GM12878 (cell line): ENCODE results near the gene CGREF1. TPM values are rescaled to one million over a fixed set of nuclear protein-coding genes. Genes with fewer than 3 reads are reported as not detected.

Source experiments
- ATF2 ChIP-seq: IDR thresholded peaks from 2 replicates; pipeline ENCODE4 v1.6.1; 2012; ENCODE audit warnings: low read length, inconsistent platforms
- BACH1 ChIP-seq: fragments of 450-650 bp; IDR thresholded peaks from 2 replicates; pipeline ENCODE4 v1.6.1; 2017; ENCODE audit warnings: mild to moderate bottlenecking, borderline replicate concordance
- BRCA1 ChIP-seq: IDR thresholded peaks from 2 replicates; pipeline ENCODE4 v1.6.1; 2011; ENCODE audit warnings: low read depth, low read length, improper control_type of control experiment
- DPF2 ChIP-seq: fragments of 450-650 bp; IDR thresholded peaks from 2 replicates; pipeline ENCODE4 v1.6.1; 2017; ENCODE audit warnings: mild to moderate bottlenecking
- EED ChIP-seq: sonication (generic); IDR thresholded peaks from 2 replicates; pipeline ENCODE4 v1.6.1; 2016; ENCODE audit warnings: antibody characterized with exemption, low read depth
- FOXK2 ChIP-seq: fragments of 450-650 bp; IDR thresholded peaks from 2 replicates; pipeline ENCODE4 v1.6.1; 2017; ENCODE audit warnings: mild to moderate bottlenecking, moderate library complexity
- FOXM1 ChIP-seq: IDR thresholded peaks from 2 replicates; pipeline ENCODE4 v1.6.1; 2012; ENCODE audit warnings: low read depth, mild to moderate bottlenecking, inconsistent platforms, low read length, moderate library complexity
- GABPA ChIP-seq: IDR thresholded peaks from 2 replicates; pipeline ENCODE4 v1.6.1; 2014; ENCODE audit warnings: antibody characterized with exemption, low read depth, mild to moderate bottlenecking, inconsistent platforms
- HDAC2 ChIP-seq: fragments of 200-600 bp; sonication (generic); IDR thresholded peaks from 2 replicates; pipeline ENCODE4 v1.6.1; 2017
- HDAC6 ChIP-seq: fragments of 200-600 bp; sonication (generic); IDR thresholded peaks from one replicate; pipeline ENCODE4 v1.8.0; 2017; ENCODE audit warnings: antibody characterized with exemption; ENCODE audit not compliant: unreplicated experiment
- MEF2A ChIP-seq: IDR thresholded peaks from 2 replicates; pipeline ENCODE4 v1.6.1; 2011; ENCODE audit warnings: low read depth, mild to moderate bottlenecking, low read length, moderate library complexity; ENCODE audit not compliant: insufficient read depth
- NBN ChIP-seq: fragments of 450-650 bp; IDR thresholded peaks from 2 replicates; pipeline ENCODE4 v1.6.1; 2016
- PAX8 ChIP-seq: fragments of 450-650 bp; IDR thresholded peaks from 2 replicates; pipeline ENCODE4 v1.6.1; 2017; ENCODE audit warnings: mild to moderate bottlenecking, moderate library complexity
- POLR2A ChIP-seq: IDR thresholded peaks from 2 replicates; pipeline ENCODE4 v1.6.1; 2011; ENCODE audit warnings: low read depth, mild to moderate bottlenecking, low read length
- POU2F2 ChIP-seq: IDR thresholded peaks from 3 replicates; pipeline ENCODE4 v1.6.1; 2011; ENCODE audit warnings: low read depth, mild to moderate bottlenecking, low read length, borderline replicate concordance
- RAD51 ChIP-seq: fragments of 450-650 bp; IDR thresholded peaks from 2 replicates; pipeline ENCODE4 v1.6.1; 2016; ENCODE audit warnings: moderate library complexity, mild to moderate bottlenecking, inconsistent platforms
- RBBP5 ChIP-seq: fragments of 200-600 bp; sonication (generic); conservative IDR thresholded peaks from 2 replicates; pipeline ENCODE4 v1.6.1; 2016
- STAT3 ChIP-seq: IDR thresholded peaks from 2 replicates; pipeline ENCODE4 v1.6.1; 2011; ENCODE audit warnings: low read depth, low read length, improper control_type of control experiment
- TCF3 ChIP-seq: IDR thresholded peaks from 2 replicates; pipeline ENCODE4 v1.6.1; 2012; ENCODE audit warnings: low read depth, mild to moderate bottlenecking, low read length, borderline replicate concordance; ENCODE audit not compliant: insufficient read depth
- ZBTB11 ChIP-seq: fragments of 450-650 bp; formaldehyde crosslinking; IDR thresholded peaks from 2 replicates; pipeline ENCODE4 v1.5.0; 2022; ENCODE audit warnings: mild to moderate bottlenecking, missing genetic modification characterization
- ZBTB33 ChIP-seq: fragments of 450-650 bp; IDR thresholded peaks from 2 replicates; pipeline ENCODE4 v1.6.1; 2017; ENCODE audit warnings: mild to moderate bottlenecking
- ZBTB4 ChIP-seq: fragments of 450-650 bp; formaldehyde crosslinking; IDR thresholded peaks from 2 replicates; pipeline ENCODE4 v1.4.0; 2022; ENCODE audit warnings: mild to moderate bottlenecking, moderate library complexity
- ZNF274 ChIP-seq: IDR thresholded peaks from one replicate; pipeline ENCODE4 v1.8.0; 2011; ENCODE audit not compliant: insufficient read length, insufficient read depth
- polyA plus RNA-seq, 11 experiments: library from polyadenylated mRNA; depleted of rRNA in 4 of 11; unstranded in 6 of 11; stranded (reverse) in 5 of 11; fragments of >200 nt; fragmentation: Nextera tagmentation in 4 of 11; fragmentation: Illumina TruSeq in 1 of 11; extraction: Ambion mirVana in 4 of 11; extraction: Trizol in 1 of 11; gene quantifications; 1 replicate in 1 of 11; 2 replicates in 10 of 11; pipeline versions ENCODE4 v1.2.1 to v1.2.3, GENCODE V29; 2011 to 2016; ENCODE audit warnings: inconsistent platforms in 2 of 11, missing spikeins in 2 of 11, low read depth in 1 of 11
- total RNA-seq, 4 experiments: library from RNA; depleted of rRNA in 3 of 4; stranded (reverse); fragments of >200 nt in 3 of 4; fragmentation: Illumina TruSeq in 1 of 4; extraction: Trizol in 1 of 4; gene quantifications; 2 replicates each; pipeline versions ENCODE4 v1.2.1 to v1.2.3, GENCODE V29; 2013 to 2021

The CGREF1 gene
- total and polyA plus RNA-seq, 10 of the 15 experiments (the other 5 are each of a cell fraction or from before 2014, with no cell fraction given) = 0.06 to 0.21 TPM; not detected in 8

GRCh38 chr2:27123302-27124150 lies 4.6 kb upstream of the CGREF1 start, which contains the start of gene ABHD1 (continued):
- TF ChIP-seq ZBTB33 = no peak
- TF ChIP-seq HDAC2 = no peak
- TF ChIP-seq NBN = no peak
- TF ChIP-seq PAX8 = no peak
- TF ChIP-seq RAD51 = no peak
- no peak for TF ChIP-seq ATF2
- no peak for TF ChIP-seq MEF2A
- TF ChIP-seq BRCA1 = no peak
- no peak for TF ChIP-seq ZBTB4 (CRISPR knock-in tag)
- no peak for TF ChIP-seq EED
- no peak for TF ChIP-seq HDAC6
- peak; percentile 69 for TF ChIP-seq POLR2A
- TF ChIP-seq FOXM1 = no peak
- TF ChIP-seq GABPA = no peak
- TF ChIP-seq DPF2 = no peak
- no peak for TF ChIP-seq FOXK2
- TF ChIP-seq ZNF274 = no peak
- TF ChIP-seq BACH1 = peak; percentile 34; the same call in 1 of the 2 replicates
- no peak for TF ChIP-seq RBBP5
- no peak for TF ChIP-seq ZBTB11 (CRISPR knock-in tag)
- TF ChIP-seq TCF3 = no peak
- no peak for TF ChIP-seq POU2F2
- TF ChIP-seq STAT3 = no peak
